Suppressor macrophage treated with lipopolysaccharide for 1 hour (primary cell): Measurements from ENCODE around the gene THOC7.

Experiments
- DNase-seq, 3 donors: peaks; one replicate each; pipeline ENCODE4 v3.0.0-alpha.2; 2020 to 2022

The THOC7 gene

DNA sequence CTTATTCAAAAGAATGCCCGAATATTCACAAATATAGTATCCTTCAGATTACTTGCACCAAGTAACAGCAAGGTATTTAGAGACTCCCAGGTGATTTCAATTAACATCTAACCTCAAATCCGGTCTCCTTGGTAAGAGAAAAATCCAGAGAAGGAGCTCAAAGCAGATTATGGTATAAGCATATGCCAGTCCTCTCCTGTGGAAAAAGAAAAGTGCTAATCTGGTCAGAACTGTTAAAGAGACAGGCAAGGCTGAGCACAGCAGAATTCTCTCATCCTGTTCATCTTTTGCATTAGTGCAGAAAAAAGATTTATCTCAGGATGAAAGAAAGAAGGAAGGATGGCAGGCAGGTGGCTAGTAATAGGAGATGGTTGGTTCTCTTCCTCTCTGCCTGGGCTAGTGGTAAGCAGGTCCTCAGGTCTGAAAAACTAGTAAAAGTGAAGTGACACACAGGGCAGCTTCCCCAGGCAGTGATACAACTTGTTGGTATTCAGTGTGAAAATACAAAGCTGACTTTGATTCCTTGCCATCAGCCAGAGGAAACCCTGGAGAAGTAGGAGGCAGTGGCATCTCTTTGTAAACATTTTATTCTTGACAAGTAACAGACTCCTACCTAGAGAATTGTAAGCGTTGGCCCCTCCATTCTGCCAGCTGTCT lies 14.3 kb upstream of the THOC7 start:
- no peak for DNase-seq

DNA sequence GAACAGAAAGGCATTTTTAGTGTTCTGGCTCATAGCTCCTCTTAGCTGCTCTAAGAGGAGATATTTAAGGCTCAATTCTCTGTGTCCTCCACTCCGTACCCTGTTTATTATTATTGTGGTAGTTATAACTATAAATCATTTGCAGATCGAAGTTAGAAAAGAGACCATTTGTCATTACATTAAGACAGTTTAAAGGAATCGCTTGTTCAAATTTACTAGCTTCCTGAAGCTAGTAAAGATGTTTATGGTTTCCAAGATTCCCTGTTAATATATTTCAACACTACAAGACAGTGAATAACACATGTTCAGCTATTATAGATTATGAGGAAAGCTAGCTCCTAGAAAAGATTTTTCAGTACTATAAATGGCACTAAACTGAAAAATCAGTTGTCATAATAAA lies 12.7 kb upstream of the THOC7 start:
- no peak for DNase-seq

DNA sequence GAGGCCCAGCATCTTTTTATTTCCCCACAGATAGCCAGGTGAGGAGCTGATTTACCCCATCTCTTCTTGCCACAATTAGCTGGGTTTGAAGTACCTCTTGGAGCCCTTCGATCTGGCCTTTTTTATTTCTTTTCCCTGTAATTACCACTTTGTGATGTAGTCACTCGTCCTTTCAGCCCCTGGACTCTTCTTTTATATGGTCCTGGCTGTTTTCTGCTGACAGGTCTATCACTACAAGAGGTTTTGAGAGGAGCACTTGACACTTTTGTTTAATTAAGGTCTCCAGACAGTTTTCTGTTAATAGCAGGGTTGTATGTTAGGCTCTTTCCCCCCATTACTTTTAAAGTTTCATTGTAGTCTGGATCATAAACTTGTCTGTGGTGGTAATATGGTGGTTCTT lies 11.9 kb upstream of the THOC7 start:
- DNase-seq: no peak

DNA sequence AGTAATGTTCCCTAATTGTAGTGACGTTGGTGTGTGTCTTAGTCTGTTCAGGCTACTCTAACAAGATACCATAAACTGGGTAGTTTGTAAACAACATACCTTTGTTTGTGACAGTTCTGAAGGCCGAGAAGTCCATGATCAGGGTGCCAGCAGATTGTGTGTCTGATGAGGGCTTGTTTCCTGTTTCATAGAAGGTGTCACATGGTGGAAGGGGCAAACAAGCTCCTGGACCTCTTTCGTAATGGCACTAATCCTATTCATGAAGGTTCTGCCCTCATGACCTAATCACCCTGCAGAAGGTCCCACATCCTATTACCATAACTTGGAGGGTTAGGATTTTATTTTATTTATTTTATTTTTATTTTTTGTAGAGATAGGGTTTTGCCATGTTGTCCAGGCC lies 11.2 kb upstream of the THOC7 start:
- DNase-seq: peak; percentile 26 to 48 (median 39)

DNA sequence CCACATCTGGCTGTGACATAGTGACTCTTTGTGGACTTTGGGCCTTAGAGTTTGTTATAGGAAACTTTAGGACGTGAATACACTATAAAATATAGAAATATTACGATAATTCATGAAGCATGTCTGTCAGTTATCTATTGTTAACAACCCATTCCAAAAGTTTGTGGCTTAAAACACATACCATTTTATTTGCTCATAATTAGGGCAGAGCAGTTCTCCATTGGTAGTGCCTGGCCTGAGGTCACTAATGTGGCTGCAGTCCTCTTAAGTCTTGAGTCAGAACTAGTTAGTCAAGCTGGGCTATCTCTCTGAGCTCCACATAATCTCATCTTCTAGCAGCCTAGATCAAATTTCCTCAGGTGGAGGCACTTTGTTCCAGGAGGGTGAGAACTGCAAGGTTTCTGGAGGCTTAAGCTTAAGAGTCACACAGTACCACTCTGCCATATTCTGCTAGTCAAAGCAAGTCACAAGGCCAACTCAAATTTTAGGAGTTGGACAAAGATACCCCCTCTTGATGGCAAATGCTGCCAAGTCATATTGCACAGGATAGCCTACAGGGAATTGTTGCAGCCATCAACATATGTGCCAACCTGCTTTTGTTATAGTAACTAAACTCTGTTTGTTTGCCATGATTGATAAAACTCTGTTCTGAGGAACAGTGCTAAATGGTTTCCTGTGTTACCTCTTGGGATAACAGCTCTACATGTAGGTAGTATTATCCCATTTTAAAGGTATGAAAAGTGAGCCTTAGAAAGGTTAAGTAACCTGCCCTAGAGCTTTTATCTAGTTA lies 8.7 kb upstream of the THOC7 start:
- no peak for DNase-seq

DNA sequence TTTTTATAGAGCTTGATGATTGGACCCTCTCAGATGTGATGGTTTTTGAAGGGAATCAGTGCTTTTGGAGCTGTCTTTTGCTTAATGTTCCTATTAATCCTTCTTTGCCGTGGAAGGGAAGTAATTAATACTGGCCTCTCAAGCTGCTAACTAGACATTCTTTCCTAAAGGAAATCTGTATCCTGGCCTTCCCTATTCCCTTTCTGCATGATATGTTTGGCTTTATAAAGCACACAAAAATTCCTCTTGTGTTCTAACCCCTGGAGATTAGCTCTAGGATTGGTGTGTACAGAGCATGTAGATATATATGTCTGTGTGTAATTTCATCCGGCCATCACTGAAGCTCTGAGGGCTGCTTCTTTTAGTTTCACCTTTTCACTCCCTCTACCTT lies 7.0 kb upstream of the THOC7 start:
- no peak for DNase-seq

DNA sequence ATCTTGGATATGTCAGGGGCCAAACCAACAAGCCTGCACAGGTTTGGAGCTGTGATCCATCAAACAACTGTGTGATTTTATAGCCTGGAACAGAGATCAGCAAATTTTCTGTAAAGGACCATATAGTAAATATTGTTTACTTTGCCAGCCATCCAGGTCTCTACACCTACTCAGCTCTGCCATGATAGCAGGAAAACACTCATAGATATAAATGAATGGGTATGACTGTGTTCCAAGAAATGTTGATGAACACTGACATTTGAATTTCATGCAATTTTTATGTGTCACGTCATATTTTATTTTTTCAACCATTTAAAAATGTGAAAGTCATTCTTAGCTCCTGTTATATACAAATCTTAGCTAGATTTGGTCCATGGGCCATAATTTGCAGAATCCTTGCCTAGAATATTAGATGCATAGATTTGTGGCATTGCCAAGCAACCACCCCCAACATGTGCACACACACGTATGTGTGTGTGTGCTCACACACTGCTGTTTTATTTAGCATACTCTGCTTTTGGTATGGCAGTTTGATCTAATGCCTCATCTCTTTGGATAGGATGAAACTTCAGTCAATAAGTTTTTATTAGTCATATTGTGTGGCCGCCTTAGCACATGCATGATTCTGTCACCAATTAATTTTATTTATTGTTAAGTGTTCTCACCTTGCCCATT lies 6.5 kb upstream of the THOC7 start:
- DNase-seq: no peak

DNA sequence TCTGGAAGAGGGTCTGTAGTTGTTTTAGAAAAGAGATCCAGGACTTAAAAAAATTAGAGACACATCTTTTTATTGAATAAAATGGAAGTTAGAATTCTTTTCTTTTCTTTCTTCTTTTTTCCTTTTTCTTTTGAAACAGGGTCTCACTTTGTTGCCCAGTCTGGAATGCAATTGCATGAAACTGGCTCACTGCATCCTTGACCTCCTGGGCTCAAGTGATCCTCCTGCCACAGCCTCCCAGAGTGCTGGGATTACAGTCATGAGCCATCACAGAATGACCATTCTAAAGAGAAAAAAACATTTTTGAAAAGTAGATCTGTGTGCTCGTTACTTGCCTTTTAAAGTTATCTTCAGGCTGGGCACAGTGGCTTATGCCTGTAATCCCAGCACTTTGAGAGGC lies 3.6 kb upstream of the THOC7 start:
- DNase-seq: no peak

DNA sequence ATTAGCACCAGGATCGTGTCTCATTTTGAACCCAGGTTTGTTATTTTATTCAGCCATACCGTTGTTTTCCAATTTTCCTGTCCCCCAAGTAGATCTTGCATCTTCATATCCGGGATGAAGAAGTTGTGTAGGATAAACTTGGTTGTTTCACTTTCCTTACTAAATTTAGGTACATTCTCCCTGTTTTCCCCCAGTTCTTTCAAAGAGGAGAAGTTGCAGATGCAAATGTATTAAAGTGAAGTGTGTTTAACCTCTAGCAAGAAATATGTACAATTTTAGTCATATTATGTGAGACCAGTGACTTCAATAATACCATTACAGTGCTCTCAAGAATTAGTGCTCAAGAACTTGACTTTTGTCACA lies 1.3 kb upstream of the THOC7 start:
- DNase-seq: peak; percentile 39 to 68 (median 50)

DNA sequence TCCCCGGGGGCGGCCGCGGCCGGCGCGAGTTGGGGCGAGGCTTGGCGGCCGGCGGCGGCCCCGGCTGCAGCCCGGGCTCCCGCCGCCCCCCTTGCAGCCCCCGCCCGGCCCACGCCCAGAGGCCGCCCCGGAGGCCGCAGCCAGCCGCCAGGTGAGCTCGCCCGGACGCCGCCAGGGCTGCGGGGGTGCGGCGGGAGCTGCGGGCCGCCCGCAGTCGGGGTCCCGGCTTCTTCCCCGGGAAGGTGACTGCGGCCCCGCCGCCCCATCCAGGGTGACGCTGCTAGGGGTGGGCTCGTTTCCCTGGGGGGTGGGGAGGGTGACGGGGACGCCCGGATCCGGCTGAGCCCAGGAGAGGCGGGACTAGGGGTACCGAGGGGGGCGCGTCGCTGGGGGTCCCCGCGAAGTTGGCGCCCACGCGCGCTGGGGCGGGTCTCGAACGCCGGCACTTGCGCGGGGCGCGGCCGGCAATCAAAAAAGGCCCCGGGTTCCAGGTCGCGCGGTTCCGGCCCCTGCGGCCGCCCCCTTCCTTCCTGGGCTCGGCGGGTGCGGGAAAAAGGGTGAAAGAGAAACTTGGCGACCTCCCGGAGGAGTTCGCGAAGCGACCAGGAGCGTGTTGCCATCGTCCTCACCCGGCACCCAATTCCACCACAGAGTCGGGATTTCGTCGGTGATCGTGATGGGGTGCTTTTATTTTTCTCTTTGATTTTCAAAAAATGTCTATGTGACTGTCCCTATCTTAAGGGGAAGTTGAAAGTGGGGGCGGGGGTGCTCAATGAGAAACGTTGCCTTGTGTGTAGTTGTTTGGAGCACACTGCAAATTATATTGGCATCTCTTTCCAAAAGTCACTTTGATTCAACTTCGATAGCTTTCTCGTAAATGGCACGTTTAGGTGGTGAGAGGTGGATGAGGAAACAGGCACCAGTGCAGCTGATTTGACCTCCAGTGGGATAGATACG lies 681 bp upstream of the THOC7 start:
- peak; percentile 49 to 79 (median 68) for DNase-seq

DNA sequence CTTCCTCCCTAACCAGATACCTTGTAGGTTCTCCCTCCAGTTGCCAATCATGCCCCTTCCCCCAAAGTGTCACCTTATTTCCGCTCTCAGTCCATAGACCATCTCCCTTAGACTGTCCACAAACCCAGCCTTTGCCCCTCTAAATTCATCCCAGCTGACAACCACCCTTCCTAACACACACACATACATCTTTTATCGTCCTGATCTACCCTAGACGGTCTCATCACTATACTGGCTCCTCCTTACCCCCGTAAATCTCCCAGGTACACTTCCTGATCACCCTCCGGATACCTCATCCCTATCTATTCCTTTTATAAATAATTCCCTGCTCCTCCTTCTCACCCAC lies 828 bp downstream of the THOC7 start:
- DNase-seq: no peak

DNA sequence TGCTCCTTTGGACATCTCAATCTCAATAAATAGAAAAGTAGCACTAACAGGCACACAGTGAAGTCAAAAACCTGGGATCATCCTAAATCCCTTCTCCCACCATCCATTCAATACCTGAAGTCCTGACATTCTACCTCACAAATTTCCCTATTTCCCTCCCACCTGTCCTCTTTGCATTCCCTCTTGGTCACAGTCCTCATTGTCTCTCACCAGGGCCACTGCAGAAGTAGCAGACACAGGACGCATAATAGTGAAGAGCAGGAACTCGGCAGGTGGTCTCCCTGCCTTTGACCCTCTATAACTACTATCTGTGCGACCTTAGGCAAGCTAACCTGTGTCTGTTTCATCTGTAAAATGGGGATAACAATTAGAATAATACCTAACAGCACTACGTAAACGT lies 2.3 kb downstream of the THOC7 start:
- no peak for DNase-seq

DNA sequence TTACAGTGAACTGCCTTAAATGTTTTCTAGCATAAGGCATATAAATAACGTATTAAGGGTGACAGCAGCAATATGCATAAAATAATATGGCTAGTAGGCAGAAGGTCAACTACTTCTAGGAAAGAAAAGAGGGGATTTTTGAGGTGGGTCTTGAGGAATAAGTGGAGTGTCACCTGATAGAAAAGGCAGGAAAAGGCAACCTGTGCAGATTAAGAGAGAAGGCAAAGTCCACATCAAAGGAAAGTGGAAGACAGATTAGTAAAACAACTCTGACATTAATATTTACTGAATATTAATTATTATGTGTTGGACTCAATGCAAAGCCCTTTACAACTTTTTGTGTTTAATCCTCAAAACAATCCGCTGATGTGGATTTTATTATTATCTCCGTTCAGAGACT lies 2.8 kb downstream of the THOC7 start:
- no peak for DNase-seq

DNA sequence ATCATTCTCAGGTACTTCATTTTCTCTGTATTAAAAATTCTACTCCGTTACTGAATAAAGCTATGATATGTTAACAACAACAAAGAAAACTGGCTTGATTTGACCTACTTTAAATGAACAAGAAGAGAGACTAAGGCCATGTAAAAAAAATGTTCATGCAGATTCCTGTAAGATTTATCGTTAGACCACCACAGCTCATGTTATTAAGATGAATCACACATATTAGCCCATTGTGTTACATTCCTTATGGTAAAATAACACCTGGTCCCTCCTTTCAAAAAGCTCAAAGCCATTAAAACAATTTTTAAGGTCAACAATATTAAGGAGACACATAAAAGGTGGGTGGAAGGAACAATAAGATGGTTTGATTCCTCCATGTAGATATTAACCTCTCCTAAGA lies 6.3 kb downstream of the THOC7 start:
- no peak for DNase-seq

DNA sequence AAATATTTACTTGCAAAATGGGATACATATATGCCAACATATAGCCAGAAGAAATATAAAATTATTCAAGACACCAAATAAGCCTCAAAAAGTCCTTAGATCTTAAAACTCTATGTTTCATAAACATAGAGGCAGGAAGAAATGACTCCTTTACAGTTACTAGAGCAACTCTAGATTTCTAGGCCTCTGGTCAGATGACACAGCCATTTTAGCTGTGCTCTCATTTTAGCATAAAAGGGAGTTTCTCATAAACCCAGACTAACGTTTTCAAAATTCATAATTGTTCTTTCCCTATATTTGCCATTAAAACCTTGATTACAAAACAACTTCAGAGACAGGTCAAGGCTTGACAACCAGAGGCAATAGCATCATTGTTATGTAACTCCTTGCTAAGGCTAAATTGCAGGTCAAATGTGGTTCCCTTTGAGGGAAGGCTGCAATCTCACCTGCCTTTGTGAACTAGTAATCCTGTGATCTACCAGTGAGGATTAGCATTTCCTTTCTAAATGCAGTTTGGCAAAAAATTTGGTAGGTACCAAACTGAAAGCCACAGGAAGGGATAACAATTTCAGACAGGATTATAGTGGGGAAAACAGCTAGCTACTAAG lies 8.2 kb downstream of the THOC7 start:
- DNase-seq: no peak

DNA sequence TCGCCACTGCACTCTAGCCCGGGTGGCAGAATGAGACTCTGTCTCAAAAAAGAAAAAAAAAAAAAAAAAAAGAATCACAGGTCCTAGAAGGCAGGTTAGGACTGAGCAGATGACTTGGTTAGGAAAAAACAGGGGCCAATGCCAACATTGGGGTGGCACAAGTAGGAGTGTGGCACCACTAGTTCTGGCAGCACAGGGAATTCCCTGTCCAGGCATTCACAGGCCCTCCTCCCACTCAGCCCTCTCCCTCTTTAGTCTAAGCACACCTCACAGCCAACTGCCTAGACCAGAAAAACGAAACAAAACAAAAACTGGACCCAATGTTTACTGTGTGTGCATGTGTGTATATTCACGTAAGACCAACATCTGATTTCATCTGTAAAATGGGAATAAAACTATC lies 10.5 kb downstream of the THOC7 start:
- DNase-seq: no peak

DNA sequence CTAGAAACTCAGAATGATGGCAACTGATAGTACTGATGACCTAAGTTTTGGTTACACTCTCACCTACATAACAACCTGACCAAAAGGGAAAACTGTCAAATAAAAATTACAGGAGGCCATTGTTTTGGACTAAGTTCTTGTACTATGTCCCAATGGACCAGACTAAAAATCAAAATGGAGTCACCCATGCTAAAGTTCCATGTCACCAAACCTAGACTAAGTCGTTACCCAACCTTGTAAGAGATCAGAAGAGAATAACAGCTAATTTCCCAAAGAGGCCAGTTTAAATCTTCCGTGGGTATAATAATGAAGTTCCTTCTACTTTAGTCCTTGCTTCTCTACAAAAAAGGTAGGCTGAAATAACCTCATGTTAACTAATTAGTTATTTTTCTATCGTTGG lies 12.3 kb downstream of the THOC7 start:
- DNase-seq: no peak

DNA sequence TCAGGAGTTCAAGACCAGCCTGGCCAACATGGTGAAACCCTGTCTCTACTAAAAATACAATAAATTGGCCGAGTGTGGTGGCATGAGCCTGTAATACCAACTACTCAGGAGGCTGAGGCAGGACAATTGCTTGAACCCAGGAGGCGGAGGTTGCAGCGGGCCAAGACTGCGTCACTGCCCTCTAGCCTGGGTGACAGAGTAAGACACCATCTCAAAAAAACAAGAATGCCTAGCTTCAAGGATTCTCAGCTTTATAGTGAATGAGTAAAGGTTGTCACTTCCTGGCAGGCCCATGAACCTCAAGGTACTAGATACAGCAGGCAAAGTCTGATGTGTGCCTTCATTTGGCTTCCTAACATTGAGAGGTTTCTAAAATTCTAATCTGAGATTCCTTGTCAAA lies 14.4 kb downstream of the THOC7 start:
- DNase-seq: no peak

DNA sequence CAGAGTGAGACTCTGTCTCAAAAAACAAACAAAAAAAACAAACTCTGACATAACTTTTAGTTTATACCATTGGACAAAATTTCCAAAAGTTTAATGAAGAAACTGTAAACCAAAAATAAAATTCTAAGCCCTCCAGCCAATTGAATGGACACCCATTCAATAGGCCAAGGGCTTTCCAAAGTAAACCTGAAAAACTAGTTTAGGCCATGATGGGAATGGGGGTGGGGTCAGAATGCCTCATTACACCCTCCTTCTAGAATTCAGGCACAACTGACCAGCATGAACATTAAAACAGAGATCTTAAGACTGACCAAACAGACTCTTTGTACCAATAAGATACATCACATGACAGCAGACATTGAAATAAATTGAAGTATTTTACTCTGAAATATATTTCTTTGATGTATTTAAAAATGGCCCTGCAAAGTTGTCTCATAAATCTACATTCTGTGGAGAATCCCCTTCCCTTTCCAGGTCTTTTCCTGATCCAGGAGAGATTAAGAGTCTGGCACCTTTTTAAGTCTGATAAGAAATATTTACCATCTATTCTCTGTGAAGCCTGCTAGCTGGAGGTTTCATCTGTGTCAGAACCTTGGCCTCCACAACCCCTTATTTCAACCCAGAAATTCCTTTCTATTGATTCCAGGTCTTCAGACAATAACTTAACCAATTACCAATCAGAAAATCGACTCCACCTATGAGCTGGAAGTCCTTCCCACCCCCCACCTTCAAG lies 15.7 kb downstream of the THOC7 start:
- no peak for DNase-seq

DNA sequence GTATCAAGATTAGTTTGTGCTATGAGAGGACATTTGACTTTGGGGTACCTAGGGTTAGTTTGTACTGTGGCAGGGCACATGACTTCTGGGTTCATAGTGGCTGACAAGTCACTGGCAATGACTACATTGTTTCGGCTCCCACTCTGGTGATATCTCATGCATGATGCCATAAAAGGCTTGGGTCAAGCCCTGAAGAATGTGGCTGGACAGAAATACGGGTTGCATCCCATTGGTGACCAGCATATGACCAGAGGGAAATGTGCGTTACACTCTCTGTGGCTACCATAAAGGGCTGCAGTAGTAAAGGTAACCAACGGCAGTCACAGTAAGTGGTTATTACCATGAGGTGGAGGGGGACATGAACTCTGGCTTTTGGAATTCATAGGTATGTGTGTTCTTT lies 18.4 kb downstream of the THOC7 start:
- no peak for DNase-seq

DNA sequence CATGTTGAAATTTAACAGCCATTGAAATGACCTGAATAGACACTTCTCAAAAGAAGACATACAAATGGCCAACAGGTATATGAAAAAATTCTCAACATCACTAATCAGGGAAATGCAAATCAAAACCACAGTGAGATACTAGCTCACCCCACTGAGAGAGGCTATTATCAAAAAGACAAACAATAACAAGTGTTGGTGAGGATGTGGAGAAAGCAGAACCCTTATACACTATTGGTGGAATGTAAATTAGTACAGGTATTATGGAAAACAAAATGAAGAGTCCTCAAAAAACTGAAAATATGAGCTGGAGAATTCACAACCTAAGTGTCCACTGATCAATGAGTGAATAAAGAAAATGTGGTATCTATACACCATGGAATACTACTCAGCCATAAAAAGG lies 21.5 kb downstream of the THOC7 start:
- no peak for DNase-seq

DNA sequence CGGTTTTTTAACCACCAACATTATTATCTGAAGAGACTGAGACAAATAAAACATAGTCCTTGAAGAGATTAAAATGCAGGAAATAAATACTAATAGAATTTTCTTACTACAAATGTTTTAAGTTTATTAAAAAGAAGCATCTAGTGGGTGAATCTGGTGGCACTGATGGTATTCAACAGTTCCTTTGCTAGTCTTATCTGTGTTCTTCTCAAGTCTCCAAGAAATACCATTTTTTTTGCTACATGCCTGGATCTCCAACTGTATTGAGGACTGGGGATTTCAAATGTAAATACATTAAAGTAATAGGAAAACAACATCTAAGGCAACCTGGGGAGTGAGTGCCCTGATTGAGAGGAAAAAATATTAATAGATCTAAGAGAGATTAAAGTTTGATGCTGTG lies 21.9 kb downstream of the THOC7 start:
- DNase-seq: no peak
